ENCODE data around the gene FAM177B.
A peak's percentile ranks its signal among the peaks of the same experiment; 100 is the strongest.

DNA sequence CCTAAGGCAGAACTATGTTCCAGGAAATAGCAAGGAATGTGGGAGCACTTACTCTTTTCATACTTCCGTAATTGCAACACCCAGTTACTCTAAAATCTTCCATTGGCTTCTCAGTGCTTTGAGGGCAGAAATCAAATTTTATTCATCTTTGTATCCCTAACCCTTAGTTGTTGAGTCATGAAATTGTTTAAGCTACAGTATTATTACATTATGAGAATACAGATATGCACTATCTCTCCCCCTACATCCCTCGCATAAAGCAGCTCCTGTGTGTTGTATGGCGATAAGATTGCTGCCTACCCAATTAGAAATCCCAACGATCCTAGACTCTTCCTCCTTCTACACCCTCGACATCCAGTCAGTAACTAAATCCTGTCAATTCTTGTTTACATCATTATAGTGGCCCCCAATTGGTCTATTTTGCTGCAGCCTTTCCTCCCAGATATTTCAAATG, 27.3 kb upstream of the FAM177B start:
- TF ChIP-seq CTCF (IDR thresholded peaks at IDR 0.05) = no peak
- no peak for TF ChIP-seq POLR2A (IDR thresholded peaks at IDR 0.05)
- peak in 1 of 4 donors; percentile 83 for TF ChIP-seq EP300 (IDR thresholded peaks at IDR 0.05)

Measured in upper lobe of left lung (tissue), 4 donors.